ENCODE results near the gene TMEM238.
A peak's percentile ranks its signal among the peaks of the same experiment; 100 is the strongest.
"Not testable (repeated sequence)": the region's sequence is repeated elsewhere in the genome, so short reads cannot be mapped to it uniquely, and the experiment has no call there.

The TMEM238 gene

DNA sequence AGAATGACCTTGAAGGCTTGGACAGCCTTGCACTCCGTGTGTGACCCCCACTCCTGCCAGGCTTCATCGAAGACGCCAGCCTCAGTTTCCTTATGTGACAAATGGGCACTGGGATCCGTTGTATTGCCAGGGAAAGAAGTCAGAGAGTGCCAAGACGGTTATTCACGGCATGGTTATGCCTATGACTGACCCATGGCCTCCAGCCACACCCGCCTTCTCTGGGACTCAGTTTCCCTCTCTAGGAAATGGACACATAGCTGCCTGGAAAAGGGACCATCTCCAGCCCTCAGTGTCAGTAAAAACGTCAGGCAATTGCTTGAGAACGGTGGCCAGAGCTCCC is 24.4 kb upstream of the TMEM238 start:
- ChIA-PET CTCF (interaction anchor here (1.6 kb wide), 1 partner anchor 10 kb away, joined by 4 read pairs; no protein-coding TSS in a partner anchor), POLR2A (interaction anchor here (0.6 to 3.8 kb wide), 4 partner anchors 16 to 196 kb away, joined by 3 to 72 read pairs (median 4); partner anchors contain the start of genes ISOC2 and KMT5C)
- DNase-seq (ENCODE audit: extremely low spot score) = no peak

GRCh38 chr19:55407800-55408532 is 23.9 kb upstream of the TMEM238 start:
- POLR2A ChIA-PET = interaction anchor here (0.5 to 3.8 kb wide), 29 partner anchors 12 to 261 kb away, joined by 3 to 72 read pairs (median 4); partner anchors contain the start of genes HSPBP1, ISOC2, KMT5C and PPP6R1
- TF ChIP-seq SP1 (IDR thresholded peaks at IDR 0.05) = no peak
- TF ChIP-seq PKNOX1 (IDR thresholded peaks at IDR 0.05) = peak; percentile 98
- TF ChIP-seq FOXA1 (IDR thresholded peaks at IDR 0.05) = no peak
- no peak for TF ChIP-seq BHLHE40 (IDR thresholded peaks at IDR 0.05; ENCODE audit: borderline replicate concordance)
- no peak for TF ChIP-seq TARDBP (IDR thresholded peaks at IDR 0.05)
- TF ChIP-seq ARNT (IDR thresholded peaks at IDR 0.05) = no peak
- no peak for TF ChIP-seq CTBP1 (IDR thresholded peaks at IDR 0.05; ENCODE audit: borderline replicate concordance)
- TF ChIP-seq LEF1 (IDR thresholded peaks at IDR 0.05; ENCODE audit: borderline replicate concordance) = no peak
- TF ChIP-seq ZNF384 (IDR thresholded peaks at IDR 0.05) = no peak
- TF ChIP-seq SUZ12 (IDR thresholded peaks at IDR 0.05) = no peak
- no peak for TF ChIP-seq NFRKB (IDR thresholded peaks at IDR 0.05)
- no peak for TF ChIP-seq FOXK2 (IDR thresholded peaks at IDR 0.05)
- no peak for TF ChIP-seq ELF4 (IDR thresholded peaks at IDR 0.05)
- TF ChIP-seq L3MBTL2 (conservative IDR thresholded peaks at IDR 0.05) = peak; percentile 99
- TF ChIP-seq FOXM1 (IDR thresholded peaks at IDR 0.05; ENCODE audit: borderline replicate concordance) = peak; percentile 99
- TF ChIP-seq HDGF (IDR thresholded peaks at IDR 0.05; ENCODE audit: borderline replicate concordance) = no peak
- CTCF ChIA-PET = interaction anchor here (1.0 kb wide), 1 partner anchor 60 kb away, joined by 3 read pairs; no protein-coding TSS in a partner anchor

More for the DNA sequence above, 24.4 kb upstream of the TMEM238 start:
- TF ChIP-seq SP1 (IDR thresholded peaks at IDR 0.05) (no peak), NFRKB (IDR thresholded peaks at IDR 0.05) (peak; percentile 58; the same call in 1 of the 2 replicates)

GRCh38 chr19:55407550-55407799 is 23.4 kb upstream of the TMEM238 start, which contains the start of gene UBE2S:
TSS of gene UBE2S (minus strand) at chr19:55407788. CDS start at chr19:55407589, 199 bp downstream.
- POLR2A ChIA-PET = interaction anchor here (0.6 to 3.8 kb wide), 28 partner anchors 12 to 261 kb away, joined by 3 to 72 read pairs (median 4); partner anchors contain the start of genes HSPBP1, ISOC2, KMT5C and PPP6R1
- peak; percentile 69; the same call in 1 of the 2 replicates for TF ChIP-seq ELF4 (IDR thresholded peaks at IDR 0.05)
- TF ChIP-seq LEF1 (IDR thresholded peaks at IDR 0.05; ENCODE audit: borderline replicate concordance) = peak; percentile 73; the same call in 1 of the 2 replicates
- TF ChIP-seq ARNT (IDR thresholded peaks at IDR 0.05) = 0 out of 2 replicates have a peak, but pooled peaks have one; percentile 30
- CTCF ChIA-PET = interaction anchor here (1.0 kb wide), 1 partner anchor 60 kb away, joined by 3 read pairs; no protein-coding TSS in a partner anchor
- not testable (repeated sequence) for DNase-seq (ENCODE audit: extremely low spot score)

More at GRCh38 chr19:55407800-55408532, 23.9 kb upstream of the TMEM238 start:
- peak; percentile 97 for DNase-seq (ENCODE audit: extremely low spot score)

- CTCF ChIA-PET = interaction anchor here (1.0 kb wide), 1 partner anchor 61 kb away, joined by 3 read pairs; no protein-coding TSS in a partner anchor
- TF ChIP-seq PKNOX1 (IDR thresholded peaks at IDR 0.05) (peak; percentile 75), ZNF384 (IDR thresholded peaks at IDR 0.05) (no peak), SUZ12 (IDR thresholded peaks at IDR 0.05) (no peak), LEF1 (IDR thresholded peaks at IDR 0.05; ENCODE audit: borderline replicate concordance) (no peak), TARDBP (IDR thresholded peaks at IDR 0.05) (no peak), SP1 (IDR thresholded peaks at IDR 0.05) (no peak)
Observed at GRCh38 chr19:55406826-55407549, 22.9 kb upstream of the TMEM238 start.

DNA sequence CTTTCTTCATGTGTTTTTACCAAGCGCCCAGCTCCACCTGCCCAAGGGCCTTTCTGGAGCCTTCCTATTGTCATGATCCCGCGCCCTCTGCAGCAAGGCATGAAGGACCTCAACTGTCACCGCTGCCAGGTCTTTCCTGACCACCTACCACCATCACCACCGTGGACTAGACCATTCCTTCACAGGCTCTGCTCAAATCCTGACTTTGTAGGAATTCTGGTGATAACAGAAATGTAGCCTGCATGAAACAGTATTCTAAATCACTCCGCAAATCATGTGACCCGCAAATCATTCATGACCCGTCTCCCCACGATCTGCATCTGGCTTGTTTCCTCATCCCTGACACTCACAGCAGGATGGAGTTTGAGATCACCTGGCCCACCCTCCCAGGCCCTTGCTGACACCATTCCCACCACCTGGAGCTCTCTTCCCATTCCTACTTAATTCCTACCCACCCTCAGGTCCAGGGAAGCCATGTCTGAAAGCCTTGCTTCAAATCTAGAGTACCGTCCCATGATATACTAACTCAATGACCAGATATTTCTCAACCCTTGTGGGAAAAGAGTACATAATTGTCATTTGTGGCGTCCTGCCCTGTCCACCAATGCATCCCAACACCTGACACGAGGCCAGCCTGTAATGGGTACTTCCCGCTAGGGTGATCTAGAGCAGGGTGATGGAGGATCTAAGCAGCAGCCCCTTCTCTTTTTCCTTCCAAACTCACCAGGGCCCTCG is 22.2 kb upstream of the TMEM238 start:
- POLR2A ChIA-PET = interaction anchor here (1.0 to 3.8 kb wide), 7 partner anchors 14 to 147 kb away, joined by 3 to 72 read pairs (median 9); partner anchors contain the start of genes HSPBP1, KMT5C and PPP6R1
- no peak for DNase-seq (ENCODE audit: extremely low spot score)
- CTCF ChIA-PET = no interaction called here
- TF ChIP-seq FOXM1 (IDR thresholded peaks at IDR 0.05; ENCODE audit: borderline replicate concordance) = no peak
- no peak for TF ChIP-seq SP1 (IDR thresholded peaks at IDR 0.05)
- no peak for TF ChIP-seq FOXA1 (IDR thresholded peaks at IDR 0.05)
- no peak for TF ChIP-seq ARNT (IDR thresholded peaks at IDR 0.05)
- no peak for TF ChIP-seq NFRKB (IDR thresholded peaks at IDR 0.05)
- TF ChIP-seq ZNF384 (IDR thresholded peaks at IDR 0.05) = no peak
- TF ChIP-seq BHLHE40 (IDR thresholded peaks at IDR 0.05; ENCODE audit: borderline replicate concordance) = no peak
- no peak for TF ChIP-seq PKNOX1 (IDR thresholded peaks at IDR 0.05)

More at GRCh38 chr19:55406826-55407549, 22.9 kb upstream of the TMEM238 start:
- DNase-seq (ENCODE audit: extremely low spot score) = no peak
- POLR2A ChIA-PET = interaction anchor here (0.6 to 3.8 kb wide), 23 partner anchors 8 to 260 kb away, joined by 3 to 72 read pairs (median 4); partner anchors contain the start of genes HSPBP1, KMT5C, PPP6R1 and SYT5
